ENCODE measurements around the gene ENG. TPM values are rescaled to one million over a fixed set of nuclear protein-coding genes. Genes with fewer than 3 reads are reported as not detected.

Gene ENG
- polyA plus RNA-seq, 1 of the 3 experiments (the other 2 are of a cell fraction), result 18.8 TPM

GRCh38 chr9:127847833-127848755 is 6.4 kb downstream of the ENG start (continued):
- TF ChIP-seq MAX (IDR thresholded peaks at IDR 0.05; ENCODE audit: low read depth), result no peak
- TF ChIP-seq EP300 (IDR thresholded peaks at IDR 0.05; ENCODE audit: borderline replicate concordance in 1 of 2, low read depth in 1 of 2, low read length in 1 of 2), result no peak

GRCh38 chr9:127847178-127847510 is 7.3 kb downstream of the ENG start:
- no peaks in the 10 kb centered on the region for H4K20me1 ChIP-seq (ENCODE audit: insufficient read depth)
- H2AFZ ChIP-seq (ENCODE audit: low read depth), result no peak overlapping the region
- 66% methylated on average over 6 of the region's 6 CpGs for WGBS (ENCODE audit: low lambda C conversion rate)
- H3K27me3 ChIP-seq (ENCODE audit: insufficient read depth), result no peaks in the 10 kb centered on the region
- no peak overlapping the region for H3K9ac ChIP-seq
- no peaks in the 10 kb centered on the region for H3F3A ChIP-seq (replicated peaks; ENCODE audit: insufficient read depth)
- no peak overlapping the region for H3K4me2 ChIP-seq
- H3K36me3 ChIP-seq (replicated peaks in 1 of 2; ENCODE audit: control insufficient read depth in 1 of 2, insufficient read depth in 2 of 2, low read length in 1 of 2), result peaks cover 4 to 14% of the 10 kb centered on the region in 2 experiments
- CTCF ChIA-PET, result interaction anchor here (1.0 to 3.8 kb wide), 2 partner anchors 23 to 112 kb away, joined by 3 to 16 read pairs; partner anchors contain the start of gene TOR2A
- TF ChIP-seq JUND (IDR thresholded peaks at IDR 0.05), result no peak
- no peak for TF ChIP-seq TAF1 (IDR thresholded peaks at IDR 0.05; ENCODE audit: borderline replicate concordance, low read depth, low read length)
- no peak for TF ChIP-seq RXRA (IDR thresholded peaks at IDR 0.05; ENCODE audit: borderline replicate concordance, low read depth)
- no peak for TF ChIP-seq EP300 (IDR thresholded peaks at IDR 0.05; ENCODE audit: borderline replicate concordance in 1 of 2, low read depth in 1 of 2, low read length in 1 of 2)
- TF ChIP-seq MEF2A (IDR thresholded peaks at IDR 0.05; ENCODE audit: borderline replicate concordance, low read depth), result no peak
- TF ChIP-seq SIN3A (IDR thresholded peaks at IDR 0.05; ENCODE audit: borderline replicate concordance, low read depth, low read length), result no peak
- TF ChIP-seq RCOR1 (IDR thresholded peaks at IDR 0.05; ENCODE audit: low read length), result no peak
- no peak for TF ChIP-seq REST (IDR thresholded peaks at IDR 0.05; ENCODE audit: low read depth, low read length)
- no peak for TF ChIP-seq PBX3 (IDR thresholded peaks at IDR 0.05)
- TF ChIP-seq TCF12 (IDR thresholded peaks at IDR 0.05), result no peak
- TF ChIP-seq USF2 (IDR thresholded peaks at IDR 0.05; ENCODE audit: borderline replicate concordance, low read depth, low read length), result no peak
- no peak for TF ChIP-seq IRF3 (IDR thresholded peaks at IDR 0.05; ENCODE audit: low read depth, low read length)
- no peak for TF ChIP-seq EZH2phosphoT487 (IDR thresholded peaks at IDR 0.05; ENCODE audit: borderline replicate concordance, low read depth)
- no peak for TF ChIP-seq FOXJ3 (CRISPR knock-in tag; IDR thresholded peaks at IDR 0.05)
- TF ChIP-seq FOXM1 (IDR thresholded peaks at IDR 0.05; ENCODE audit: low read depth), result no peak
- no peak for TF ChIP-seq CHD2 (IDR thresholded peaks at IDR 0.05; ENCODE audit: low read length, partially characterized antibody)
- TF ChIP-seq ELF1 (IDR thresholded peaks at IDR 0.05), result no peak
- TF ChIP-seq MXI1 (IDR thresholded peaks at IDR 0.05; ENCODE audit: low read depth, low read length), result no peak
- no peak for TF ChIP-seq ZBTB33 (IDR thresholded peaks at IDR 0.05; ENCODE audit: borderline replicate concordance, low read depth)
- peaks cover 5 to 10% of the 10 kb centered on the region in 2 experiments; a peak in 2 of 4 replicates for H3K4me1 ChIP-seq (ENCODE audit: control insufficient read depth in 1 of 2, insufficient read depth in 2 of 2, low read depth in 1 of 2, low read length in 1 of 2)
- peak overlapping the region in 1 of 2 experiments; percentile 64; a peak in 1 of 4 replicates for H3K27ac ChIP-seq (ENCODE audit: low read depth in 2 of 2, low read length in 1 of 2)
- DNase-seq, result no peak
- H3K9me2 ChIP-seq, result no peaks in the 10 kb centered on the region
- no peak overlapping the region for H3K4me3 ChIP-seq (ENCODE audit: low read depth in 2 of 2, low read length in 1 of 2)
- peaks cover 63% of the 10 kb centered on the region for H3K79me2 ChIP-seq (ENCODE audit: insufficient read depth)
- POLR2A ChIA-PET, result no interaction called here
- H3K9me3 ChIP-seq, result peaks cover 7% of the 10 kb centered on the region; the same call in 1 of the 2 replicates

Measured in SK-N-SH (cell line).